Measurements from ENCODE around the gene SRRM1.
"Not testable (repeated sequence)": the region's sequence is repeated elsewhere in the genome, so short reads cannot be mapped to it uniquely, and the experiment has no call there.

The SRRM1 gene

GRCh38 chr1:24643363-24644099, 429 bp downstream of the SRRM1 start:
- peak overlapping the region; percentile 97 for H3K4me3 ChIP-seq (ENCODE audit: low read depth, low read length)

DNA sequence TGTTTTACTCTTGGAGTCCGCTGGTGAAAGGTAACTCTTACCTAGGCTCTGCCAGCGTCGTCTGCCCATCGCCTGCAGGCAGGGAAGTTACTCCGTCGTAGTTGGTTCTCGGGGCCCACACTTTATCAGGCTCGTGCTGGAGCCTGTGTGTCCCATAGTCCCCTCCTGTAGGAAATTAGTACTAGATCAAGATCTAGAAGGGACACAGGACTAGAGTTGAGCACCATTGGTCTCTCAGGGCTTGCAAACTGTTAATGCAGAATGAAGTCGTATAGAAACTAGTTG, 940 bp downstream of the SRRM1 start:
- peak overlapping the region; percentile 97 for H3K4me3 ChIP-seq (ENCODE audit: low read depth, low read length)

- no peak overlapping the region for H3K4me3 ChIP-seq (ENCODE audit: low read depth, low read length)
Measured at GRCh38 chr1:24648919-24649318, 5.8 kb downstream of the SRRM1 start.

DNA sequence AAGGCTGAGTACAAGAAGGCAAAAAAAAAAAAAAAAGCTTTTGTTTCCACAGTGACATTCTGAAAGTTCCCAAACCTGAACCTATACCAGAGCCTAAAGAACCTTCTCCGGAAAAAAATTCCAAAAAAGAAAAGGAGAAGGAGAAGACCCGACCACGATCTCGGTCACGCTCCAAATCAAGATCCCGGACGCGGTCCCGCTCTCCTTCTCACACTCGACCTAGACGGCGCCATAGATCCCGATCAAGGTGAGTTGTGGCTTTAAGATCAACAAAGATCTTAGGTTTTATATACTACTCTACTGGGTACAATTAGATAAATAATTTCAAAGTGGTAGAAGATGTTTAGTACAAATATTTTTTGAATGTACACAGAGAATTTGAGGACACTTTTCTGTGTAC, 9.3 kb downstream of the SRRM1 start:
- H3K4me3 ChIP-seq (ENCODE audit: low read depth, low read length) = no peak overlapping the region

GRCh38 chr1:24654010-24654409, 10.9 kb downstream of the SRRM1 start:
- H3K4me3 ChIP-seq (ENCODE audit: low read depth, low read length) = no peak overlapping the region

- H3K4me3 ChIP-seq (ENCODE audit: low read depth, low read length) = no peak overlapping the region
Measured at GRCh38 chr1:24656046-24656445, 12.9 kb downstream of the SRRM1 start.

- H3K4me3 ChIP-seq (ENCODE audit: low read depth, low read length) = no peak overlapping the region
Measured at GRCh38 chr1:24657781-24658180, 14.7 kb downstream of the SRRM1 start.

DNA sequence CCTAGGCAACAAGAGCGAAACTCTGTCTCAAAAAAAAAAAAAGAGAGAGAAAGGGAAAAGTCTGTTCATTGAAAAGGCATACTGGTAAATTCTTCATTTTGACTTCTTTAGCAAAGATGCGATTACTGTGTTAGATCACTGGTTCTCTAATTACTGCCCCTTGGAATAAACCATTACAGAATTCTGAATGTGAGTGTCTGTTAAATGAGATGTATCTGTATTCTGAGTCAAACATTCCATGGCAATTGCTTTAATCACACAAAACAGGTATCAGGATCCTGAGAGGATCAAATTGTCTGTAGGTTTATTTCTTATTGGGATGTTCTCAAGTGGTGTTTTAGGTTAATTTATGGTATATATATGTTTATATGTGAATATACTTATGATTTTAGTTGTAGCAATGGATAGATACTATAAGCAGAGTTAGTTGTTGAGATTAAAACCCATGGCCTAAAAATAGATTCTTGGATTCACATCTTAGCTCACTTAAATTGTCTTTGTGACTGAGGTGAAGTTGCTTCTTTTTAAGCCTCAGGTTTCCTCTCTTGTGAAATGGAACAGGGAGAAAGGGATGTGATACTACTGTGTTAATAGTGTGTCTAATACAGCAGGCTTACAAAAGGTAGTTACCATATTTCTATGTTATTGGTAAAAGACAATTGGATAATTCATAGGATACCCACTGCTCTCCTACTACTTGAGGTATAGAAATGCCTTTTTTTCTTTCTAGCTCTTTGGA, 16.2 kb downstream of the SRRM1 start:
- H3K4me3 ChIP-seq (ENCODE audit: low read depth, low read length) = no peak overlapping the region

- no peak overlapping the region for H3K4me3 ChIP-seq (ENCODE audit: low read depth, low read length)
Measured at GRCh38 chr1:24659993-24660665, 17.0 kb downstream of the SRRM1 start.

- no peak overlapping the region for H3K4me3 ChIP-seq (ENCODE audit: low read depth, low read length)
Measured at GRCh38 chr1:24664507-24665033, 21.5 kb downstream of the SRRM1 start.

DNA sequence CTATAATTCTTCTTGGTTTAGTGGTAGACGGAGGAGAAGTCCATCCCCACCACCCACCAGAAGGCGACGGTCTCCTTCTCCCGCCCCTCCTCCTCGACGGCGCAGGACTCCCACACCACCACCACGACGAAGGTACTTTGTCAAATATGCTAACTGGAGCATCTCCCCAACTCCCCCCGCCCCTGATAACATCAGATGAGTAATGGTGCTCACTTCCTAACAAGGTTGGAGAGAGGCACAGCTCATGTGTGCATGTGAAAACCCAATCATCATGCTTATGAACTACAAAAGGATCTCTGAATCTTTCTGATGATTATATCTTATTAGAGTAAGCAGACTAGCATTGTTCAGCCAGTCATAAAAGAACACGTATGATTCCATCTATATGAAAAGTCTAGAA, 23.7 kb downstream of the SRRM1 start:
- H3K4me3 ChIP-seq (ENCODE audit: low read depth, low read length) = no peak overlapping the region

DNA sequence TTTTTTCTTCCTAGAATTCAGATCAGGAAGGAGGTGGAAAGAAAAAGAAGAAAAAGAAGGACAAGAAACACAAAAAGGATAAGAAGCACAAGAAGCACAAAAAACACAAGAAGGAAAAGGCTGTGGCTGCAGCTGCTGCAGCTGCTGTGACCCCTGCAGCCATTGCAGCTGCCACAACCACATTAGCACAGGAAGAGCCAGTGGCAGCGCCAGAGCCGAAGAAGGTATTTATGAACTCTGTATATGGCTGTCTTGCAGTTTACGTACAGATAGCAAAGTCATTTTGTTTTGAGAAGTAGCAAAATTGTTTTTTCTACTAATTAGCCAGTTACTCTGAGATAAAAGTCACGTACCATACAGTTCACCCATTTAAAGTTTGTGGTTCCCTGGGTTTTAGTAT, 28.3 kb downstream of the SRRM1 start:
- not testable (repeated sequence) for H3K4me3 ChIP-seq (ENCODE audit: low read depth, low read length)

DNA sequence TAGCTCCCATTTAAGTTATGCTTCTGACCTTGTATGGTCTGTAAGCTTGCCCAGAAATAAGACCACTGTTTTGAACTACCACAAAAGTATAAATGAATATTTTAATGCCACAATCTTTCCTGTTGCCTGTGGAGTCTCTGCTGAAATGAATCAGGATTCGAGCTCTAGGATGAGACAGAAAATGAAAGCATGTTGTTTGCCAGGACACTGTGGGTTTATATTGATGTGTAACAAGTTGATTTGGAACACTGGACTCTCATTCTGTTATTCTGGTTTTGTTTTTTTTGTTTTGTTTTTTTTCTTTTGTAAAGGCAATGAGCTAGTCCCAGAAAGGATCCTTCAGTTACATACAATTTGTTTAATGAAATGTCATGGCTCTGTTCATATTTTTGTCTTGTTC, 29.6 kb downstream of the SRRM1 start:
- not testable (repeated sequence) for H3K4me3 ChIP-seq (ENCODE audit: low read depth, low read length)

DNA sequence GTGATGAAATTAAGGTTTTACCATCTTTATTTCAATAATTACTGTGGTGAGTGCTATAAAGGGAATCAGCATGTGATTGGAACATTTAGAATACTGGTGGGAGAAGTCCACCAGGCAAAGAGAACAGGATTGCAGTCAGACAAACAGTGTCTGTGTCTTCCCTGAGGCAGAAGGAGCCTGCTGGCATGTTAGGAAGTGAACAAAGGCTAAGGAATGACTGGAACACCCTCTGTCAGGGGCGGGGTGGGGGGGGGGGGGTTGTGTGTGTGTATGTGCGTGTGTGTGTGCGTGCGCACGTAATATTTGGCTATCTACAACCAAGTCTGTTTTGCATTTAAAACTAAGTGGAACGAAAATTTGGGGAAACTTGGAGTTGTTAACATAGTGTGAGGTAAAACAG, 30.2 kb downstream of the SRRM1 start:
- H3K4me3 ChIP-seq (ENCODE audit: low read depth, low read length) = no peak overlapping the region

GRCh38 chr1:24678421-24678820, 35.3 kb downstream of the SRRM1 start:
- not testable (repeated sequence) for H3K4me3 ChIP-seq (ENCODE audit: low read depth, low read length)

- no peak overlapping the region for H3K4me3 ChIP-seq (ENCODE audit: low read depth, low read length)
Measured at GRCh38 chr1:24679725-24680124, 36.6 kb downstream of the SRRM1 start.

GRCh38 chr1:24683713-24684162, 40.6 kb downstream of the SRRM1 start:
- no peak overlapping the region for H3K4me3 ChIP-seq (ENCODE audit: low read depth, low read length)

DNA sequence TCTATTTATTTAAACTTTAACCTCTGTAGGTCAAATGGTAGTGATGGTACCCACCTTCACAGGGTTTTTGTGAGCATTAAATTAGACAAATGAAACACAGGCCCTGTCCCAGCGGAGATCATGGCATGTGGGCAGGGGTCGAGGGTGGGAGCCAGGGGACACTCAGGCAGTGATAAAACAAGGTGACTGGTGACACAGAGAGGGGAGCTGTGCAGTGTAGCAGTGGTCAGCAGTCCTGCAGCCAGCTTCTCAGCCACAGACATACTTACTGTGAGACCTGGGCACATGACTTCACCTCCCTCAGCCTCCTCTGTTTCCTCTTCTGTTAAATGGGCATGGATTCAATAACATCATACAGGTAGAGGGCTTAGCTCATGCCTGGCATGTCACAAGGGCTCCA, 44.9 kb downstream of the SRRM1 start:
- no peak overlapping the region for H3K4me3 ChIP-seq (ENCODE audit: low read depth, low read length)

DNA sequence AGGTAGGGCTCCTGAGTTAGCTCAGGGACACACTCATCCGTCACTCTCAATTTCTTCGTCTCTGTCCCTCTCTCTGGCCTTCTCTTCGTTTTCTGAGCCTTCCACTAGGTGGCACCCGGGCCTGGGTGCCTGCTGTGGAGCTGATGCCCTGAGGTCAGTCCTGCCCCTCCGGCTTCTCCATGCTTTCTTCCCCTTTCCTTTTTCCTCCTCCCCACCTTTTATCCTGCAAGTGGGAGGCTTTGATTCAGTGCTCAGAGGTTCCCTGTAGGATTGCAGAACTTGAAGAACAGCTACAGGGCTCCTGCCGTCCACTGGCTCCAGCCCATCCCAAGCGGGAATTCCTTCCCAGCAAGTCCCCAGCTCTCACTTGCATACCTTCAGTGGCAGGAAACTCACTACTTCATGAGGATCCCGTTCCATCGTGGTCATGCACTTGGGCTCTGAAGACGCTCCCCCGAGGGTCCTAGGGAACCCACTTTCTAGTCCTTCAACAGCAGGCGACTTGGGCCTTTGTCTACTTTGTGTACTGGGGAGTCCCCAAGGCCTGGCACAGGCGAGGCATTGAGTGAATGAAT, 45.6 kb downstream of the SRRM1 start:
- no peak overlapping the region for H3K4me3 ChIP-seq (ENCODE audit: low read depth, low read length)

GRCh38 chr1:24691051-24691450, 47.9 kb downstream of the SRRM1 start:
- H3K4me3 ChIP-seq (ENCODE audit: low read depth, low read length) = no peak overlapping the region

- no peak overlapping the region for H3K4me3 ChIP-seq (ENCODE audit: low read depth, low read length)
Measured at GRCh38 chr1:24692351-24692980, 49.4 kb downstream of the SRRM1 start.

Data from iPS-11a (cell line).